ENCODE measurements around the gene GLI3. TPM values are rescaled to one million over a fixed set of nuclear protein-coding genes. Genes with fewer than 3 reads are reported as not detected.

Gene GLI3
- total RNA-seq, 2 experiments from 2014 or later: 0.24 to 0.32 TPM

DNA sequence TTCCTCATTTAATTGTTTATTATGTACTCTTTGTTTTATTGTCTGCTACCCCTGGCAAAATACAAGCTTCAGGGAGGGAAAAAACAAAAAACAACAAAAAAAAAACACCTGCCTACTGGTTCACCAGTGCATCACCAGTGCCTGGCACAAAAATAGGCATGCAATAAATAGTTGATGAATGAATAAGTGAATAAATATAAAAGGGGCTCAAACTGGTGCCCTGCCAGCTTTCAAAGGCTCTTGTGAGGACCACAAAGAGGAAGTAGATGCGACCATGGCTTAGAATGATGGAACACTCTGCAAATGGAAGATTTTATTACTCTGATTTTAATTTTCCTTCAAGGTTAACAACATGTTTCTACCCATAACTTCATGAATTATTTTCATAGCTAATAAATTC is 321.1 kb downstream of the GLI3 start:
- H3K36me3 Mint-ChIP-seq (ENCODE audit: low read depth): no peaks in the 10 kb centered on the region
- H3K9me3 Mint-ChIP-seq: no peaks in the 10 kb centered on the region
- no peak for DNase-seq
- peaks cover 22% of the 10 kb centered on the region for H3K27me3 Mint-ChIP-seq (ENCODE audit: low read depth)
- no peak overlapping the region for H3K27ac Mint-ChIP-seq
- intact Hi-C loops (cut with micrococcal nuclease): no loop called here
- CTCF ChIA-PET: interaction anchor here (1.8 kb wide), 1 partner anchor 25 kb away, joined by 3 read pairs; no protein-coding TSS in a partner anchor
- H3K4me1 Mint-ChIP-seq (ENCODE audit: low read depth): peaks cover 7% of the 10 kb centered on the region
- H3K4me3 Mint-ChIP-seq: no peak overlapping the region

DNA sequence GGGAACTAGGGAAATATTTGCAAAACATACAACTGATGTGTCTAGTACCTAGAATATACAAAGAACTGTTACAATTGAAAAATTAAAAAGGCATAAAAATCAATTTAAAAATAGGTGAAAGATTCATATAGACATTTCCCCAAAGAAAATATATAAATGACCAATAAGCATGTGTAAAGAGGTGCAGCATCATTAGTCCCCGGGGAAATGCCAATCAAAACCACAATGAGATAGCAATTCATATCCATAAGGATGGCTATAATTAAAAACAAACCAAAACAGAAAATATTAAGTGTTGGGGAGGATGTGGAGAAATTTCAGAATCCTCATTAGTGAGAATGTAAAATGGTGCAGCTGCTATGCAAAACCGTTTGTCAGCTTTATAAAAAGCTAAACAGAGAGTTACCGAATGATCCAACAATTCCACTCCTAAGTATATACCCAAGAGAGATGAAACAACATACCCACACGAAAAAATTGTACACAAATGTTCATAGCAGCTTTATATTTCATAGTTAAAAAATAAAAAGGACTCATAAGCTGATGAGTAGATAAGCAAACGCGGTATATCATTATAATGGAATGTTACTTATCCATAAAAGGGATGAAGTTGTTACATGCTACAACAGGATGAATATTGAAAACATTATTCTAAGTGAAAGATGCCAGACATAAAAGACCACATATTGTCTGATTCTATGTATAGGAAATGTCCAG is 324.0 kb downstream of the GLI3 start:
- intact Hi-C loops (cut with micrococcal nuclease): no loop called here
- peaks cover 22% of the 10 kb centered on the region for H3K27me3 Mint-ChIP-seq (ENCODE audit: low read depth)
- no peak overlapping the region for H3K27ac Mint-ChIP-seq
- H3K4me3 Mint-ChIP-seq: no peak overlapping the region
- peaks cover 8% of the 10 kb centered on the region for H3K4me1 Mint-ChIP-seq (ENCODE audit: low read depth)
- H3K9me3 Mint-ChIP-seq: no peaks in the 10 kb centered on the region
- H3K36me3 Mint-ChIP-seq (ENCODE audit: low read depth): no peaks in the 10 kb centered on the region
- CTCF ChIA-PET: interaction anchor here (1.4 kb wide), 1 partner anchor 28 kb away, joined by 4 read pairs; no protein-coding TSS in a partner anchor
- no peak for DNase-seq

DNA sequence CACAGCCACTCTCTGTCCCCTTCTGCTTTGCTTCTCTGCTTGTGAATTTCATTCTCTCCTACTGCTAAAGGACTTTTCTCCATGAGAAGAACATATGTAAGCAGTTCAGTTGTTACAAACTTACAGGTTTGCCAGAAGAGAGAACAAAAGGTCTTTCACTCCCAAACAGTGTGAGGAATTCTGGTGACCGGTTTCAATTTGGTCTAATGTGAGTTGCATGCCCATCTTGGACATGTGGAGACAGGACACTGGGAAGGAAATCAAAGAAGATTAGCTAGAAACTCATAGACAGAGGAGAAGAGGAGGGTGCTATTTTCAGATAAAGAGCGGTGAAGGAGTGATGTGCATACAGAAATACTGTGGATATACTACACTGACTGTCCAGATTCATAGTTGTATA is 324.6 kb downstream of the GLI3 start:
- CTCF ChIA-PET: interaction anchor here (1.4 kb wide), 1 partner anchor 28 kb away, joined by 4 read pairs; no protein-coding TSS in a partner anchor
- DNase-seq: no peak
- Mint-ChIP-seq H3K4me3 (no peak overlapping the region), H3K36me3 (ENCODE audit: low read depth) (no peaks in the 10 kb centered on the region), H3K27me3 (ENCODE audit: low read depth) (peaks cover 18% of the 10 kb centered on the region), H3K27ac (no peak overlapping the region), H3K4me1 (ENCODE audit: low read depth) (peaks cover 8% of the 10 kb centered on the region), H3K9me3 (no peaks in the 10 kb centered on the region)
- intact Hi-C loops (cut with micrococcal nuclease): no loop called here

DNA sequence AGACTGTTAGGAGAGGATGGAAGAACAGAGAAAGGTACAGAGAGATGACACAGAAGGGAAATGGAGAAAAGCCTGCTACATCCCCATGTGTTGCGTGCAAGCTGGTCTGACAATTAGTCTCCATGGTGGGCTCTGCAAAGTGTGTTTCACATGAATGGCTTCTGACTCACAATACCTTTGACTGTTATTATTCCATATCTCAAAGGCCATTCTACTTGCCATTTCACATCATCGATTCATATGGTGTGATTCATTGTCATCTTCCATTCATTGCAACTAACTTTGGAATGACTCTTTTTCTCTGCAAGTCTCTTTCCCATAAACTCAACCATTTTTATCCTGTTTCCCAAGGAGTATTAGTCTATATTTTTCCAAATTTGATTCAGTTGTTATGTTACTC is 325.2 kb downstream of the GLI3 start:
- H3K27me3 Mint-ChIP-seq (ENCODE audit: low read depth): peaks cover 18% of the 10 kb centered on the region
- no peaks in the 10 kb centered on the region for H3K36me3 Mint-ChIP-seq (ENCODE audit: low read depth)
- H3K4me3 Mint-ChIP-seq: no peak overlapping the region
- H3K9me3 Mint-ChIP-seq: no peaks in the 10 kb centered on the region
- intact Hi-C loops (cut with micrococcal nuclease): no loop called here
- no peak overlapping the region for H3K27ac Mint-ChIP-seq
- no peak for DNase-seq
- H3K4me1 Mint-ChIP-seq (ENCODE audit: low read depth): peaks cover 8% of the 10 kb centered on the region
- CTCF ChIA-PET: interaction anchor here (1.4 kb wide), 1 partner anchor 29 kb away, joined by 4 read pairs; no protein-coding TSS in a partner anchor
